ENCODE results near the gene INO80E.

The INO80E gene

GRCh38 chr16:29986231-29986630, 9.8 kb upstream of the INO80E start:
- H3K27me3 ChIP-seq (ENCODE audit: control insufficient read depth, insufficient read depth, low read length, poor library complexity, severe bottlenecking): no peaks in the 10 kb centered on the region
- no peaks in the 10 kb centered on the region for H3K4me1 ChIP-seq (ENCODE audit: control insufficient read depth, insufficient read depth, low read length)
- no peaks in the 10 kb centered on the region for H3K9me3 ChIP-seq (ENCODE audit: control insufficient read depth, low read length)
- 97% methylated on average over 20 of the region's 20 CpGs for WGBS, 2 experiments
- H3K4me3 ChIP-seq (ENCODE audit: insufficient read depth, low read depth, low read length): no peak overlapping the region
- no peak overlapping the region for H3K27ac ChIP-seq (ENCODE audit: insufficient read depth, low read depth, low read length, poor library complexity, severe bottlenecking)
- H3K36me3 ChIP-seq (ENCODE audit: control insufficient read depth, insufficient read depth, low read length): peaks cover 72% of the 10 kb centered on the region

GRCh38 chr16:29986931-29987330, 9.1 kb upstream of the INO80E start:
- Histone ChIP-seq H3K36me3 (ENCODE audit: control insufficient read depth, insufficient read depth, low read length) (peaks cover 69% of the 10 kb centered on the region), H3K9me3 (ENCODE audit: control insufficient read depth, low read length) (no peaks in the 10 kb centered on the region), H3K27me3 (ENCODE audit: control insufficient read depth, insufficient read depth, low read length, poor library complexity, severe bottlenecking) (no peaks in the 10 kb centered on the region), H3K4me3 (ENCODE audit: insufficient read depth, low read depth, low read length) (no peak overlapping the region), H3K4me1 (ENCODE audit: control insufficient read depth, insufficient read depth, low read length) (no peaks in the 10 kb centered on the region), H3K27ac (ENCODE audit: insufficient read depth, low read depth, low read length, poor library complexity, severe bottlenecking) (no peak overlapping the region)
- 96% methylated on average over 5 of the region's 5 CpGs for WGBS, 2 experiments

GRCh38 chr16:29987371-29988085, 8.5 kb upstream of the INO80E start:
- Histone ChIP-seq H3K4me3 (ENCODE audit: insufficient read depth, low read depth, low read length) (no peak overlapping the region), H3K36me3 (ENCODE audit: control insufficient read depth, insufficient read depth, low read length) (peaks cover 64% of the 10 kb centered on the region), H3K4me1 (ENCODE audit: control insufficient read depth, insufficient read depth, low read length) (no peaks in the 10 kb centered on the region), H3K27ac (ENCODE audit: insufficient read depth, low read depth, low read length, poor library complexity, severe bottlenecking) (no peak overlapping the region), H3K27me3 (ENCODE audit: control insufficient read depth, insufficient read depth, low read length, poor library complexity, severe bottlenecking) (no peaks in the 10 kb centered on the region), H3K9me3 (ENCODE audit: control insufficient read depth, low read length) (no peaks in the 10 kb centered on the region)
- 94 to 95% methylated on average over 35 of the region's 35 CpGs for WGBS, 2 experiments

- WGBS, 2 experiments: 93 to 95% methylated on average over 17 of the region's 17 CpGs
Measured at GRCh38 chr16:29988346-29989075, 7.5 kb upstream of the INO80E start.

GRCh38 chr16:29989111-29989858, 6.8 kb upstream of the INO80E start:
- Histone ChIP-seq H3K27me3 (ENCODE audit: control insufficient read depth, insufficient read depth, low read length, poor library complexity, severe bottlenecking) (no peaks in the 10 kb centered on the region), H3K4me3 (ENCODE audit: insufficient read depth, low read depth, low read length) (no peak overlapping the region), H3K36me3 (ENCODE audit: control insufficient read depth, insufficient read depth, low read length) (peaks cover 53% of the 10 kb centered on the region), H3K27ac (ENCODE audit: insufficient read depth, low read depth, low read length, poor library complexity, severe bottlenecking) (no peak overlapping the region), H3K9me3 (ENCODE audit: control insufficient read depth, low read length) (no peaks in the 10 kb centered on the region), H3K4me1 (ENCODE audit: control insufficient read depth, insufficient read depth, low read length) (peaks cover 3% of the 10 kb centered on the region)
- WGBS, 2 experiments: 95% methylated on average over 23 of the region's 23 CpGs

More at GRCh38 chr16:29988346-29989075, 7.5 kb upstream of the INO80E start:
- Histone ChIP-seq H3K27me3 (ENCODE audit: control insufficient read depth, insufficient read depth, low read length, poor library complexity, severe bottlenecking) (no peaks in the 10 kb centered on the region), H3K27ac (ENCODE audit: insufficient read depth, low read depth, low read length, poor library complexity, severe bottlenecking) (no peak overlapping the region), H3K9me3 (ENCODE audit: control insufficient read depth, low read length) (no peaks in the 10 kb centered on the region), H3K4me3 (ENCODE audit: insufficient read depth, low read depth, low read length) (no peak overlapping the region), H3K4me1 (ENCODE audit: control insufficient read depth, insufficient read depth, low read length) (no peaks in the 10 kb centered on the region), H3K36me3 (ENCODE audit: control insufficient read depth, insufficient read depth, low read length) (peaks cover 61% of the 10 kb centered on the region)

- peaks cover 8% of the 10 kb centered on the region for H3K4me1 ChIP-seq (ENCODE audit: control insufficient read depth, insufficient read depth, low read length)
- H3K27me3 ChIP-seq (ENCODE audit: control insufficient read depth, insufficient read depth, low read length, poor library complexity, severe bottlenecking): no peaks in the 10 kb centered on the region
- no peaks in the 10 kb centered on the region for H3K9me3 ChIP-seq (ENCODE audit: control insufficient read depth, low read length)
- no peak overlapping the region for H3K4me3 ChIP-seq (ENCODE audit: insufficient read depth, low read depth, low read length)
- no peak overlapping the region for H3K27ac ChIP-seq (ENCODE audit: insufficient read depth, low read depth, low read length, poor library complexity, severe bottlenecking)
- 100% methylated on average over 1 of the region's 2 CpGs; no CpG with 5 or more reads in 1 of the 2 experiments for WGBS, 2 experiments
- H3K36me3 ChIP-seq (ENCODE audit: control insufficient read depth, insufficient read depth, low read length): peaks cover 52% of the 10 kb centered on the region
Measured at GRCh38 chr16:29990034-29990433, 6.0 kb upstream of the INO80E start.

- no peak overlapping the region for H3K4me3 ChIP-seq (ENCODE audit: insufficient read depth, low read depth, low read length)
- H3K9me3 ChIP-seq (ENCODE audit: control insufficient read depth, low read length): no peaks in the 10 kb centered on the region
- WGBS, 2 experiments: 96% methylated on average over 35 of the region's 35 CpGs
- H3K4me1 ChIP-seq (ENCODE audit: control insufficient read depth, insufficient read depth, low read length): peaks cover 8% of the 10 kb centered on the region
- no peaks in the 10 kb centered on the region for H3K27me3 ChIP-seq (ENCODE audit: control insufficient read depth, insufficient read depth, low read length, poor library complexity, severe bottlenecking)
- no peak overlapping the region for H3K27ac ChIP-seq (ENCODE audit: insufficient read depth, low read depth, low read length, poor library complexity, severe bottlenecking)
- peaks cover 46% of the 10 kb centered on the region for H3K36me3 ChIP-seq (ENCODE audit: control insufficient read depth, insufficient read depth, low read length)
Measured at GRCh38 chr16:29990883-29991570, 5.0 kb upstream of the INO80E start.

- H3K4me1 ChIP-seq (ENCODE audit: control insufficient read depth, insufficient read depth, low read length): peaks cover 8% of the 10 kb centered on the region
- peaks cover 41% of the 10 kb centered on the region for H3K36me3 ChIP-seq (ENCODE audit: control insufficient read depth, insufficient read depth, low read length)
- H3K27me3 ChIP-seq (ENCODE audit: control insufficient read depth, insufficient read depth, low read length, poor library complexity, severe bottlenecking): no peaks in the 10 kb centered on the region
- no peak overlapping the region for H3K4me3 ChIP-seq (ENCODE audit: insufficient read depth, low read depth, low read length)
- H3K27ac ChIP-seq (ENCODE audit: insufficient read depth, low read depth, low read length, poor library complexity, severe bottlenecking): no peak overlapping the region
- 93% methylated on average over 4 to 5 of the region's 5 CpGs for WGBS, 2 experiments
- no peaks in the 10 kb centered on the region for H3K9me3 ChIP-seq (ENCODE audit: control insufficient read depth, low read length)
Measured at GRCh38 chr16:29991571-29991904, 4.5 kb upstream of the INO80E start.

- H3K4me3 ChIP-seq (ENCODE audit: insufficient read depth, low read depth, low read length): no peak overlapping the region
- H3K36me3 ChIP-seq (ENCODE audit: control insufficient read depth, insufficient read depth, low read length): peaks cover 32% of the 10 kb centered on the region
- no peak overlapping the region for H3K27ac ChIP-seq (ENCODE audit: insufficient read depth, low read depth, low read length, poor library complexity, severe bottlenecking)
- WGBS, 2 experiments: 83 to 85% methylated on average over 7 of the region's 7 CpGs
- H3K4me1 ChIP-seq (ENCODE audit: control insufficient read depth, insufficient read depth, low read length): peaks cover 12% of the 10 kb centered on the region
- H3K9me3 ChIP-seq (ENCODE audit: control insufficient read depth, low read length): no peaks in the 10 kb centered on the region
- no peaks in the 10 kb centered on the region for H3K27me3 ChIP-seq (ENCODE audit: control insufficient read depth, insufficient read depth, low read length, poor library complexity, severe bottlenecking)
Measured at GRCh38 chr16:29992344-29992967, 3.6 kb upstream of the INO80E start.
